HG03108 (cell line): ENCODE measurements around the gene SIX5.

Source experiments
- ATAC-seq: cut with Tn5 transposase; IDR thresholded peaks from one replicate; pipeline ENCODE4 v1.9.1; 2021; ENCODE audit warnings: moderate library complexity; ENCODE audit not compliant: unreplicated experiment

SIX5 gene

GRCh38 chr19:45716359-45717130, 52.5 kb downstream of the SIX5 start:
- no peak for ATAC-seq

- ATAC-seq = no peak
Observed at GRCh38 chr19:45715139-45715538, 53.9 kb downstream of the SIX5 start.
